OCI-LY1 (cell line): ENCODE data around the gene SPATA20.

Experiments
- H2AFZ ChIP-seq: fragments of 200-600 bp; sonication (generic), shearing (Covaris generic); 2 replicates; pipeline ENCODE4 v1.6.0; 2014; ENCODE audit warnings: antibody characterized with exemption, mild to moderate bottlenecking, low read length
- H3F3A ChIP-seq: fragments of 200-600 bp; sonication (generic), shearing (Covaris generic); 2 replicates; pipeline ENCODE4 v1.6.0; 2014; ENCODE audit warnings: mild to moderate bottlenecking, antibody characterized with exemption, low read length, moderate library complexity; ENCODE audit not compliant: insufficient read depth
- H3K27ac ChIP-seq: fragments of 200-600 bp; sonication (generic); 2 replicates; pipeline ENCODE4 v1.5.1; 2014; ENCODE audit warnings: low read length, mixed run types, mild to moderate bottlenecking, low read depth; ENCODE audit not compliant: poor library complexity, severe bottlenecking
- H3K27me3 ChIP-seq: fragments of 200-600 bp; sonication (generic); 2 replicates; pipeline ENCODE4 v1.6.0; 2014; ENCODE audit warnings: antibody characterized with exemption, mild to moderate bottlenecking, low read length, moderate library complexity; ENCODE audit not compliant: insufficient read depth
- H3K36me3 ChIP-seq: fragments of 200-600 bp; sonication (generic); 2 replicates; pipeline ENCODE4 v1.6.1; 2014; ENCODE audit warnings: mild to moderate bottlenecking, antibody characterized with exemption, low read length, moderate library complexity, mixed read lengths; ENCODE audit not compliant: insufficient read depth
- H3K4me1 ChIP-seq: fragments of 200-600 bp; sonication (generic); 2 replicates; pipeline ENCODE4 v1.5.1; 2014; ENCODE audit warnings: mild to moderate bottlenecking, low read length, moderate library complexity; ENCODE audit not compliant: insufficient read depth, severe bottlenecking
- H3K4me2 ChIP-seq: fragments of 200-600 bp; sonication (generic), shearing (Covaris generic); 2 replicates; pipeline ENCODE4 v1.6.1; 2014; ENCODE audit warnings: low read length
- H3K4me3 ChIP-seq: fragments of 200-600 bp; sonication (generic); 2 replicates; pipeline ENCODE4 v1.5.1; 2014; ENCODE audit warnings: low read length, low read depth, mild to moderate bottlenecking, mixed read lengths; ENCODE audit not compliant: poor library complexity, severe bottlenecking
- H3K79me2 ChIP-seq: fragments of 200-600 bp; shearing (Covaris generic); 2 replicates; pipeline ENCODE4 v1.6.1; 2016; ENCODE audit warnings: mixed run types, low read length, mixed read lengths; ENCODE audit not compliant: insufficient read depth
- H3K9ac ChIP-seq: fragments of 200-600 bp; sonication (generic), shearing (Covaris generic); 2 replicates; pipeline ENCODE4 v1.6.1; 2014; ENCODE audit warnings: mild to moderate bottlenecking, low read length, mixed read lengths
- H3K9me2 ChIP-seq: fragments of 200-600 bp; sonication (generic), shearing (Covaris generic); 2 replicates; pipeline ENCODE4 v1.6.1; 2014; ENCODE audit warnings: low read depth, mild to moderate bottlenecking, low read length, mixed read lengths
- H3K9me3 ChIP-seq: fragments of 200-600 bp; shearing (Covaris generic); 2 replicates; pipeline ENCODE4 v1.6.1; 2014; ENCODE audit warnings: low read length, mixed read lengths
- H4K20me1 ChIP-seq: fragments of 200-600 bp; sonication (generic), shearing (Covaris generic); 2 replicates; pipeline ENCODE4 v1.6.0; 2016; ENCODE audit warnings: mild to moderate bottlenecking, low read length; ENCODE audit not compliant: insufficient read depth
- CTCF ChIP-seq: fragments of 200-600 bp; sonication (generic), shearing (Covaris generic); IDR thresholded peaks from 2 replicates; pipeline ENCODE4 v1.5.1; 2017; ENCODE audit warnings: mild to moderate bottlenecking, antibody characterized with exemption, low read length, moderate library complexity, mixed read lengths
- EZH2 ChIP-seq: fragments of 200-600 bp; sonication (generic), shearing (Covaris generic); IDR thresholded peaks from 2 replicates; pipeline ENCODE4 v1.8.0; 2017; ENCODE audit warnings: borderline replicate concordance, mixed run types, mild to moderate bottlenecking, antibody characterized with exemption, low read length, moderate library complexity, mixed read lengths

SPATA20 gene

GRCh38 chr17:50520483-50520882 is 26.5 kb upstream of the SPATA20 start:
- Histone ChIP-seq H3K27ac (no peak overlapping the region), H3F3A (no peaks in the 10 kb centered on the region), H3K79me2 (no peaks in the 10 kb centered on the region), H3K36me3 (no peaks in the 10 kb centered on the region), H3K9ac (no peak overlapping the region), H3K27me3 (no peaks in the 10 kb centered on the region), H3K4me1 (no peaks in the 10 kb centered on the region), H2AFZ (no peak overlapping the region), H4K20me1 (no peaks in the 10 kb centered on the region), H3K9me2 (no peaks in the 10 kb centered on the region), H3K4me2 (no peak overlapping the region), H3K9me3 (no peaks in the 10 kb centered on the region), H3K4me3 (no peak overlapping the region)
- no peak for TF ChIP-seq CTCF
- TF ChIP-seq EZH2: no peak

DNA sequence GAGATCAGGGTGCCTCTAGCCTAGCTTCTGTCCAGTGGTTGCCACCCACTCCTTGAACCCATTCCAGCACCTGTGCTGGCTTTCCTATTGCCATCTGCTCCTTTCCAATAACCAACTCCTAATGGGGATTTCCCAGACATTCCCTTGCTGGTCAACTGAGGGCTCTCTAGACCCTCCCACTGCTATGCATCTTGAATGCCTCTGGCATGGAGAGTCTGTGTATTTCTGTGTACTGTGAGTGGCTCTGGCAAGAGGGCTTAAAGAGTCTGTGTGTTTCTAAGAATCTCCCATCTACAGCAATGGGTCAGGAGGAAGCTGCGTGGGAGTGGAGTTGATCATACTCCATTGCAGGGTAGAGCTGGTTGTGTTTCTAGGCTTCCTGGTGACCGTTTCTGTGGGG is 25.5 kb upstream of the SPATA20 start:
- no peaks in the 10 kb centered on the region for H3K4me1 ChIP-seq
- no peaks in the 10 kb centered on the region for H3K79me2 ChIP-seq
- no peak overlapping the region for H3K9ac ChIP-seq
- H3K27ac ChIP-seq: no peak overlapping the region
- H4K20me1 ChIP-seq: no peaks in the 10 kb centered on the region
- H3F3A ChIP-seq: no peaks in the 10 kb centered on the region
- no peaks in the 10 kb centered on the region for H3K9me3 ChIP-seq
- no peak overlapping the region for H2AFZ ChIP-seq
- H3K4me3 ChIP-seq: no peak overlapping the region
- no peaks in the 10 kb centered on the region for H3K27me3 ChIP-seq
- no peak overlapping the region for H3K4me2 ChIP-seq
- H3K9me2 ChIP-seq: no peaks in the 10 kb centered on the region
- no peaks in the 10 kb centered on the region for H3K36me3 ChIP-seq
- TF ChIP-seq CTCF (no peak), EZH2 (no peak)

DNA sequence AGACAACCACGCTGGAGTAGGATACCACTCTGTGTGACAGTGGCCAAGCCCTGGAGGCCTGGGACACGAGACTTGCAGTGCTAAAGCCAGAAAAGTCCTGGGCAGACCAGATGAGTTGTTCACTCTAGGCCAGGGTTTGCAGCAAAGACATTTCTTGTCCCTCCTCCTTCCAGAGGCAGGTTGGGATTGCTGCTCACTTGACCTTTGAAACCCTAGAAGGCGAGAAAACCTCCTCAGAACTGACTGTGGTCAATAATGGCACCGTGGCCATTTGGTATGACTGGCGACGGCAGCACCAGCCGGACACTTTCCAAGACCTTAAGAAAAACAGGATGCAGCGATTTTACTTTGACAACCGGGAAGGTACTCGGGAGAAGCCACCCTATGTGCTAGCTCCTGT is 24.2 kb upstream of the SPATA20 start:
- Histone ChIP-seq H3K4me3 (no peak overlapping the region), H3K4me2 (no peak overlapping the region), H2AFZ (no peak overlapping the region), H3K79me2 (no peaks in the 10 kb centered on the region), H3K4me1 (no peaks in the 10 kb centered on the region), H3K9ac (no peak overlapping the region), H3K9me2 (no peaks in the 10 kb centered on the region), H3K27ac (no peak overlapping the region), H3K36me3 (no peaks in the 10 kb centered on the region), H3K27me3 (no peaks in the 10 kb centered on the region), H3K9me3 (no peaks in the 10 kb centered on the region), H3F3A (no peaks in the 10 kb centered on the region), H4K20me1 (no peaks in the 10 kb centered on the region)
- TF ChIP-seq EZH2 (no peak), CTCF (no peak)
